Stimulated activated naive CD8-positive, alpha-beta T cell treated with anti-CD3 and anti-CD28 coated beads, Interleukin-15, Interleukin-2, amounts not matched to agents 100 ng/mL and 50 ng/mL, for 24 hours (primary cell): ENCODE results near the gene MAGI2.

Experiments used
- H3K27ac Mint-ChIP-seq: one replicate; pipeline ENCODE4 v1.8.0; 2021; ENCODE audit warnings: mild to moderate bottlenecking, mixed read lengths
- H3K27me3 Mint-ChIP-seq: one replicate; pipeline ENCODE4 v1.8.0; 2021; ENCODE audit warnings: mixed read lengths
- H3K36me3 Mint-ChIP-seq: one replicate; pipeline ENCODE4 v1.8.0; 2021; ENCODE audit warnings: low read depth, mixed read lengths
- H3K4me1 Mint-ChIP-seq: one replicate; pipeline ENCODE4 v1.8.0; 2021; ENCODE audit warnings: low read depth, mixed read lengths
- H3K4me3 Mint-ChIP-seq: one replicate; pipeline ENCODE4 v1.8.0; 2021; ENCODE audit warnings: mild to moderate bottlenecking, mixed read lengths
- H3K9me3 Mint-ChIP-seq: one replicate; pipeline ENCODE4 v1.8.0; 2021; ENCODE audit warnings: mixed read lengths

Gene MAGI2

DNA sequence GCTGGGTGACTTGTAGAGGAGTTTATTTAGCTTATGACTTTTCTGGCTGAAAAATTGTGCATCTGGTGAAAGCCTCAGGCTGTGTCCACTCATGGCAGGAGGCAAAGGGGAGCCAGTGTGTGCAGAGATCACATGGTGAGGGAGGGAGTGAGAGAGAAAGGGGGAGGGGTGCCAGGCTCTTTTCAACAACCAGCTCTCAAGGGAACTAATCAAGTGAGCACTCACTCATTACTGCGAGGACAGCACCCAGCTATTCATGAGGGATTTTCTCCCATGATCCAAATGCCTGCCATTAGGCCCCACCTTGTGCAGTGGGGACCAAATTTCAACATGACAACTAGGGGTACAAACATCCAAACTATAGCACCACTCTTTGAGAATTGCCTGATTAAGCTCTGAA lies 590.2 kb downstream of the MAGI2 start:
- Mint-ChIP-seq H3K36me3 (no peaks in the 10 kb centered on the region), H3K4me3 (no peak overlapping the region), H3K27ac (no peak overlapping the region), H3K27me3 (no peaks in the 10 kb centered on the region), H3K4me1 (no peaks in the 10 kb centered on the region), H3K9me3 (peaks cover 19% of the 10 kb centered on the region)

DNA sequence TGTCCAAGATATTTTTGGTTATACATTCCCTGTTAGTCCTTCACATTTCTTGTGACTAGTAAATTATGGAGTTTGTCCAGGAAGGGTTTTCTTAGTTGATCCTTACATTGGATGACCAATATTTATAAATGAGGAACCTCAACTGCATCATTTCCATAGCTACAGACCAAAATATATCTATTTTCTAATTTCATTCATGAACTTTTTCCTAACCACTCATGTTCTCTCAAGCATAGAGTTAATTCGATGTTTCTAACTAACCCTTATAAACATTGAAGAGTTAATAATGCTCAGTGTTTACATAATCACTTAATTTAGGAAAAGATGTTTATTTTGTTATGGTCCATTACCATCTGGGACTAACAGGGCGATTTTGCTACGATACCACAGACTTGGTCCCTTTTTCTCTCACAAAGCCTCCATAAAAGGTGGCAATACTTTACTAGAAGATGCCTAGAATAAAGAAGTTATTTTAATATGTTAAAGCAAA lies 591.0 kb downstream of the MAGI2 start:
- no peaks in the 10 kb centered on the region for H3K27me3 Mint-ChIP-seq
- peaks cover 23% of the 10 kb centered on the region for H3K9me3 Mint-ChIP-seq
- H3K36me3 Mint-ChIP-seq: no peaks in the 10 kb centered on the region
- no peak overlapping the region for H3K4me3 Mint-ChIP-seq
- H3K27ac Mint-ChIP-seq: no peak overlapping the region
- H3K4me1 Mint-ChIP-seq: no peaks in the 10 kb centered on the region

DNA sequence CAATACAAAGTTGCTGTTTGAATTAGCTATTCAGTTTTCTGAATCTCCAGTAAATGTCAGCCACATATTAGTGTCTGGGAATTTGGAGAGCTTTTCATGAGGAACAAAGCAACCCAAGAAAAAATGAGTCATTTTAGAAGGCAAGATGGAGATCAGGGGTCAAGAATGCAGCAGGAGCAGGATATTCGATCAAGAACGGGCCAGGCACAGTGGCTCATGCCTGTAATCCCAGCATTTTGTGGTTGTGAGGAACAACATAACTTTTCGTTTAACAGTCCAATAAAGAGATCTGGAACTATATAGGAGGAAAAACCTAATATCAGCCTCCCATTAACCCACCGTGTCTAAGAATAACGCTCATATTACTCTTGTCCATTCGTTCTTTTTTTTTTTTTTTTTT lies 600.5 kb downstream of the MAGI2 start:
- H3K9me3 Mint-ChIP-seq: peaks cover 4% of the 10 kb centered on the region
- no peaks in the 10 kb centered on the region for H3K27me3 Mint-ChIP-seq
- no peak overlapping the region for H3K27ac Mint-ChIP-seq
- H3K4me3 Mint-ChIP-seq: no peak overlapping the region
- no peaks in the 10 kb centered on the region for H3K4me1 Mint-ChIP-seq
- no peaks in the 10 kb centered on the region for H3K36me3 Mint-ChIP-seq

DNA sequence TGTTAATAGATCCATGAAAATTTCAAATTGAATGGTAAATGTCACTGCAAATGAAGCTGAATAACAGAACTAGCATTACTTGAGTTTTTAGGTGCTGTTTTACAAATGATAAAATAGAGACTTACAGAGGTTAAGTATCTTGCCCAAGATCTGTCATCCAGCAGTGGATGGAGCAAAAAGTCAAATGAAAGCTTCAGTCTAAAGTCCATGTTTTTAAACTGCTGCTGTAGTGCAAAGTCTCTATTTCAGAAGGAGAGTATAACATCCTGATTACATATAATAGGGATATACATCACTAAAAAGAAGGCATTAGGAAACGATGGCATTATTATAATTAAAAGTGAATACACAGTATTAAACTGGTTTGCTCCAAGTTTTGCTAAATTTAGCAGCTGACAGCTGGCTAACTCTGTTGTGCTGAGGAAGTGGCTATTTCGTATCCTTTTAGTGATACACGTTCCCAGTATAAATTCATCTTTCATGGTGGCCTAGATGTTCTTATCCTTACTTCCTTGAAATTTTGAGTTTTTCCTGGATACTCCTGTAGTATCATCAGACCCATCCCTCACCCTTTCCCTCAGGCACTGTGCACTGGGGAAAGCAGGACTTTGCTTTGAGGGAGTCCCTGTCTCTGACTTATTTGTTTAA lies 603.2 kb downstream of the MAGI2 start:
- Mint-ChIP-seq H3K36me3 (no peaks in the 10 kb centered on the region), H3K27ac (no peak overlapping the region), H3K27me3 (no peaks in the 10 kb centered on the region), H3K9me3 (no peaks in the 10 kb centered on the region), H3K4me1 (no peaks in the 10 kb centered on the region), H3K4me3 (no peak overlapping the region)

DNA sequence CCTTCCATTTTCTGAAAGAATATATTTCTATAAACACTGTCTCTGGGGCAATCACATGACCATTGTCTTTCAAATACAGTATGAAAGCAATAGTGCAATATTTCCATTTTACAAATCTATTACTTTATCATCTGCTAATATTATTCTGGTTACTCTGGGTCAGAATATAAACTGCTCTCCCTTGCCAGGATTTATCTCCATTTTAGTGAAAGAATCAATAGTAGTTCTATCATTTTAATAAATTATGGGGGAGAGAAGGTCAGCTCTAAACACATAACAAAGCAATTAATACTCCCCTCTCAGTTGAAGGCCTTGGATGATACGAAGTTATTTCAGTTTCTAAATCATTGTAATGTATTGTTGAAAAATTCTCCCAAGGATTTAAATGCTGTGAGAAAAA lies 608.3 kb downstream of the MAGI2 start:
- Mint-ChIP-seq H3K27me3 (no peaks in the 10 kb centered on the region), H3K9me3 (peaks cover 7% of the 10 kb centered on the region), H3K4me1 (no peaks in the 10 kb centered on the region), H3K27ac (no peak overlapping the region), H3K36me3 (no peaks in the 10 kb centered on the region), H3K4me3 (no peak overlapping the region)

DNA sequence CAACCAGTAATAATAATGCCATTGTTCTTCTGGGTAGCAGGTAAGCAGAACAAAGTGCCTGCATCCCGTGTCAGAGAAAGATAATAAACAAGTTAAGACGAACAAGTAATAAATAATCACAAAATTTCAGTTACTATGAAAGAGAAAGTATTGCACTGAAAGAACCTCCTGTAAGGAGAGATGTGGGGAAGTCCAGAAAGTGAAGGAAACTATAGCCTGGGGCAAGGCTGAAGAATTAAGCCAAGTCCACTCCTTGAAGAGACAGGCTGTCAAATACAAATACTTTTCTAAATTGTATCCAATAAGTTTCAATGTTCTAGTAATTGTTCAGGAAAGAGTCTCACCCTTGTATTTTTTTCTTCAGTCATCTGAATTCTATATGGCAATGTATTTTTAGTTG lies 611.4 kb downstream of the MAGI2 start:
- H3K36me3 Mint-ChIP-seq: no peaks in the 10 kb centered on the region
- H3K9me3 Mint-ChIP-seq: peaks cover 7% of the 10 kb centered on the region
- H3K27me3 Mint-ChIP-seq: no peaks in the 10 kb centered on the region
- no peak overlapping the region for H3K27ac Mint-ChIP-seq
- H3K4me1 Mint-ChIP-seq: no peaks in the 10 kb centered on the region
- H3K4me3 Mint-ChIP-seq: no peak overlapping the region

DNA sequence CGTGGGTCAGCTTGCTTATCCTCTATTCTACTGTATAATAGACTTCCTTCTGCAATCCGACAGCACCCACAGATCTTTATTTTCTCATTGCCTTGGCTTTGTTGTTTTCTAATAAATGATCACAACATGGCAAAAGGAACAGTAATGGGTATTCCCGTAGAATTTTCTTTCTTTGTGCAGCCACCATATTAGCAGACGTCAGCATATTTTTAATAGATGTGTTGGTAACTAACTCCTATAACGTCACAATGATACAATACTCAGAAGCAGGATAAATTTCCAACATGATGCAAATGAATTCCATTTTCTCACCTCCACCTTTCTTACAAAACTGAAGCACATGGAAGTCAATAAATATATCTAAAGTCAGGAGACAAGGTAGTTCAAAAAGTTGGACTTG lies 617.6 kb downstream of the MAGI2 start:
- H3K9me3 Mint-ChIP-seq: peaks cover 8% of the 10 kb centered on the region
- H3K27ac Mint-ChIP-seq: no peak overlapping the region
- no peaks in the 10 kb centered on the region for H3K27me3 Mint-ChIP-seq
- no peaks in the 10 kb centered on the region for H3K36me3 Mint-ChIP-seq
- H3K4me1 Mint-ChIP-seq: no peaks in the 10 kb centered on the region
- H3K4me3 Mint-ChIP-seq: no peak overlapping the region

DNA sequence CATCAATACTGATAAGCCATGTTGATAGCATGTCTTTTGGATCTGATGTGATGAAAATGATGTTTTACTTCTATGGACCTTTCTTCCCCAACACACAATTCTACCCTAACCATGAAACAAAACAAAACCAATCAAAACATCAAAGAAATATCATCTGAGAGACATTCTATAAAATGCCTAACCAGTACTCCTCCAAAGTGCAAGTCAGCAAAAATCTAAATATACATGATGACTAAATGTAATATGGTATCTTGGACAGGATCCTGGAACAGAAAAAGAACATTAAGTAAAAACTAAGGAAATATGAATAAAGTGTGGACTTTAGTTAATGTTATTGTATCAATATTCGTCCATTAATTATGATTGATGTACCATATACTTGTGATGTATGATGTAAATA lies 625.1 kb downstream of the MAGI2 start:
- H3K27me3 Mint-ChIP-seq: no peaks in the 10 kb centered on the region
- peaks cover 4% of the 10 kb centered on the region for H3K9me3 Mint-ChIP-seq
- no peaks in the 10 kb centered on the region for H3K36me3 Mint-ChIP-seq
- H3K27ac Mint-ChIP-seq: no peak overlapping the region
- H3K4me3 Mint-ChIP-seq: no peak overlapping the region
- H3K4me1 Mint-ChIP-seq: no peaks in the 10 kb centered on the region

DNA sequence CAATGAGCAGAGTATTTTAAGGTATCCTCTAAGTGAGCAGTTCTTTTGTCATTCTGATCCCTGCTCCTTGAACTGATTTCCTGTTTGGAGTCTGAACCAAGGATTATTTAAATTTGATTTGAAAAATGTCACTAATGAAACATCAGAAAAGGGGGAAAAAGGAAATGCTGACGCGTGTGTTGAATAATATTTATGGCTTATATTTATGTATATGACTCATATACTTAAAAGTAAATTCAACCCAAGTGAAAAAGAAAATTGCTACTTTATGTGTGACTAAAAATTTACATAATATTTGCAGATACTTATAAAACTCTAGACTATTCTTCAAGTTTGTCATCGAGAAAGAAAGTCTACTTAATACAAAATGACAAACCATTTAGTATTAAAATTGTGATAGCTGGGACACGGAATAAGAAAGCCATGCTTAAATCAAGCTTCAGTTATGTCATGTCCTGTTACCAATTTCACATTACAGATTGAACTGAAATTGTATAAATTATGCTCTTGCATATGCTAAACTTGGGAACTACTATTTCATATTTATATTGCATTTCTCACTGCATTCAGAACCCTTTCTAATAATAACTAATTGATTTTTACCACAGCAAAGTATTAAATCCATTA lies 649.9 kb downstream of the MAGI2 start:
- no peaks in the 10 kb centered on the region for H3K4me1 Mint-ChIP-seq
- H3K27ac Mint-ChIP-seq: no peak overlapping the region
- H3K36me3 Mint-ChIP-seq: no peaks in the 10 kb centered on the region
- no peak overlapping the region for H3K4me3 Mint-ChIP-seq
- no peaks in the 10 kb centered on the region for H3K27me3 Mint-ChIP-seq
- no peaks in the 10 kb centered on the region for H3K9me3 Mint-ChIP-seq

DNA sequence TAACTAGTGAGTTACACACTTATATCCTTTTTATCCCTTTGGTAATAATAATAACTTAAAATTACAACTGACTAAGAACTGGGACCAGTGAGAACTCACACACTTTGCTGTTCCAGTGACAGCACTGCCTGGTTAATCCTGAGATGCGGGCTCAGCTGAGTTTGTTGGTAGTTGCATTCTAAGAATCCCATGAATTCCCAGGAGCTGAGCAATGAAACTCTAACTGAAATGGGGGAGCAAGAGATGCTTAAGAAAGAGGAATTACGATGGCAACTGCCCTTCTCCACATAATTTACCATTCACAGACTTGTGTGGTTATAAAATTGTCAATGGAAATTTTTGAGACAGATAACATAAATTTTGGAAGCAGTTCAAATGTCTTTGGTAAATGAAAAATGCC lies 659.4 kb downstream of the MAGI2 start:
- Mint-ChIP-seq H3K27me3 (no peaks in the 10 kb centered on the region), H3K27ac (no peak overlapping the region), H3K4me1 (no peaks in the 10 kb centered on the region), H3K4me3 (no peak overlapping the region), H3K36me3 (no peaks in the 10 kb centered on the region), H3K9me3 (peaks cover 8% of the 10 kb centered on the region)

DNA sequence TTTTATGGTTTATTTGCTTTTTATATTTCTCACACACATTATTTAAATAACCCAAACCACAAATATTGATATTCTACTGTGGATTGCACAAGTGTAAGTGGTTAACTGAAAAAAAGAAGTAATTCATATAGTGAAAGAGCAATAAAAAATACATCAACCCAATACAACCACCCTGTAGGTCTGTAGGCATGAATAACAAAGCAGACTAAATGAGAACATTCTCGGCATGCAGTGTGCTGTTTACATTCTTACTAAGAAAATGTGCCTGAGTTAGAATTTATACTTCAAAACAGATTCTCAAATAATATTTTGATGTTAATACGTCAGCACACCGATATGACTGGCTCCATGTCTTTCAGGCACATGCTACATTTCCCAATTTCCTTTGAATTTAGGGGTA lies 660.8 kb downstream of the MAGI2 start:
- Mint-ChIP-seq H3K27me3 (no peaks in the 10 kb centered on the region), H3K9me3 (peaks cover 8% of the 10 kb centered on the region), H3K36me3 (no peaks in the 10 kb centered on the region), H3K27ac (no peak overlapping the region), H3K4me1 (no peaks in the 10 kb centered on the region), H3K4me3 (no peak overlapping the region)

DNA sequence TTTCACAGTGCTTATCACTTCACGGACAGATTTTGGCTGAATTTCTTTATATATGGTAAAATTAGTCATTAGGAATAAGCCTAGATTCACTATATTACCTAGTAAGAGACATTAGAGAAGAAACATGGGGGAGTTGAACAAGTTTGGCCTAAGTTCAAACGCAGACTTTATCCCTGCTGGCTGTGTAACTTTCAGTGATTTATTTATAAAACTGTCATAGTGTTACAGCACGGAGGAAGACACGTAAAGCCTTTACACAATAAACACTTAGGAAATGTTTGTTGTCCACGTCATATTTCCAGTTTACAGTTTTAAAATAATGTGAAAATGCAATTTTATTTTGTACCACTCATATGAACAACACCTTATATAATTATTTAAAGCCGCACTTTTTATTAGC lies 661.5 kb downstream of the MAGI2 start:
- H3K27ac Mint-ChIP-seq: no peak overlapping the region
- H3K27me3 Mint-ChIP-seq: no peaks in the 10 kb centered on the region
- no peaks in the 10 kb centered on the region for H3K36me3 Mint-ChIP-seq
- no peak overlapping the region for H3K4me3 Mint-ChIP-seq
- peaks cover 8% of the 10 kb centered on the region for H3K9me3 Mint-ChIP-seq
- no peaks in the 10 kb centered on the region for H3K4me1 Mint-ChIP-seq

DNA sequence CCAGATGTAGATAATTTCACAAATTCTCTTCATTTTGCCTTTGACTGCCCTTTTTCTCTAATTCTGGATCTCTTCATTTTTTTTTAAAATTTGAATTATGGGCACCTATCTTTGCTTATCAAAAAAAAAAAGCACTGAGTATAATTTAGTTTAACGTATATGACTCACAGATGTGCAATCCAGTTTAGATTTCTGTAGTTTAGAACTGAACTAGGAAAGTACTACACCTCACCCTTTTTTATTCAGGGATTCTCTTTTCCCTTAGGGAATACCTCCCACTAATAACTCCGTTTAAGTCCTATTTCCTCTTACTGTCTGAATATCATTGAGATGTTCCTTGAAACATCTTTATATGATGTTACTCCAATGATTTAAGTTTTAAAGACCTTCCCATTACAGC lies 665.0 kb downstream of the MAGI2 start:
- Mint-ChIP-seq H3K36me3 (no peaks in the 10 kb centered on the region), H3K27ac (no peak overlapping the region), H3K9me3 (no peaks in the 10 kb centered on the region), H3K27me3 (no peaks in the 10 kb centered on the region), H3K4me1 (no peaks in the 10 kb centered on the region), H3K4me3 (no peak overlapping the region)

DNA sequence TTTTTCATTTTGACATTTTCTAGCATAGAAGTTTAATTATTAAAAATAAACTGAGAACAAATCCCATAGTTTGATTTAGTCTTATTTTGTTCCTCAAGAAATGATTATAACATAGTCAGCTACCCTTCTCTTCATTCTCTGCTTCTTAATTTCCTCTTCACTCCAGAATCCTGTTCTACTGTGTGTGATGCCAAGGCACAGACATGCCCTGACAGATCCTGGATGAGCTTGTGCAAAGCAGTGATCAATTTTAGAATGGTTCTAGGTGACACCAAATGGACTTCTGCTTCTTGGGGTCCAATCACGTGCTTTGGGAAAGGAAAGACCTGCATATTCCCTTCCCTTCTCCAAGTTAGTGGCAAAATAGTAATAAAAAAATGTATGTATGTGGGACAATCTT lies 665.6 kb downstream of the MAGI2 start:
- Mint-ChIP-seq H3K36me3 (no peaks in the 10 kb centered on the region), H3K9me3 (no peaks in the 10 kb centered on the region), H3K27me3 (no peaks in the 10 kb centered on the region), H3K27ac (no peak overlapping the region), H3K4me1 (no peaks in the 10 kb centered on the region), H3K4me3 (no peak overlapping the region)

DNA sequence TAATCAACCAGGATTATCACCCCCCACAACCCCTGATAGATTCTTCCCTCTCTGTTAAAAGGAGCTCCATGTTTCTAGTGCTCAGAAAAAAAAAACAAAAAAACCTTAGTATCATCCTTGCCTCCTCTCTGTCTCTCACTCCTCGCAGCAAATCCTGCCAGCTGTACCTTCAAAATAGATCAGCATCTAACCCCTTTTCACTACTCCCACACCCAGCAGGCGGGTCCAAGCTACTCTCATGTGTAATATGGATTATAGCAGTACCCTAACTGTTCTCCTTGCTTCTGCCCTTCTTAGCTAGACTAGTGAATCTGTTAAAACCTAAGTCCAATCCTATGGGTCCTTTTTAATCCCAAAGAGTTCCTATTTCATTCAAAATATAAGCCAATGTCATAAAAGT lies 667.4 kb downstream of the MAGI2 start:
- no peaks in the 10 kb centered on the region for H3K9me3 Mint-ChIP-seq
- H3K27me3 Mint-ChIP-seq: no peaks in the 10 kb centered on the region
- H3K4me3 Mint-ChIP-seq: no peak overlapping the region
- H3K4me1 Mint-ChIP-seq: no peaks in the 10 kb centered on the region
- H3K27ac Mint-ChIP-seq: no peak overlapping the region
- H3K36me3 Mint-ChIP-seq: no peaks in the 10 kb centered on the region
